HG03039 (cell line): ENCODE data around the gene DUSP2.

Source experiments
- ATAC-seq: cut with Tn5 transposase; IDR thresholded peaks from one replicate; pipeline ENCODE4 v1.9.1; 2021; ENCODE audit warnings: mild to moderate bottlenecking, moderate library complexity; ENCODE audit not compliant: unreplicated experiment

Gene DUSP2

GRCh38 chr2:96104487-96104861, 40.8 kb downstream of the DUSP2 start:
- ATAC-seq: no peak

- ATAC-seq: no peak
Observed at GRCh38 chr2:96103761-96104486, 41.3 kb downstream of the DUSP2 start.

DNA sequence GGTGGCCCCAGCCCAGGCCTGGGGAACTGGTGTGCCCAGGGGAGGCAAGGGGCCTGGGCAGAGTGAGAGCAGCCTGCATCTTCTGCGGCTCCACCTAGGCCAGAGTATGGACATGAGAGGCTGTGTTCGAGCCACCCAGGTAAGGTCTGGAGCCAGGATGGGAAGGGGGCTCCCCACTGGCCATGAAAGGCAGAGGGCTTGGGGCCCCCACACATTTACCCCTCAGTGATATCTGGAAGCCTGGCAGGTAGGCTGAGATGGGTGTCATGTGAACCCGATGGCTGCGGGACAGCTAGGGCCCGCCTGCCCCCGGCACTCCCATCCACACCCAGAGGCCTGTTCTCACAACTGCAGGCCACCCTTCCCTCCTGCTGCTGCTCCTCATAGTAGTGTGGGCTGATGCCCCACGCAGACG, 42.0 kb downstream of the DUSP2 start:
- no peak for ATAC-seq

- ATAC-seq: no peak
Observed at GRCh38 chr2:96102596-96103186, 42.5 kb downstream of the DUSP2 start.

- no peak for ATAC-seq
Observed at GRCh38 chr2:96100893-96101304, 44.3 kb downstream of the DUSP2 start.

DNA sequence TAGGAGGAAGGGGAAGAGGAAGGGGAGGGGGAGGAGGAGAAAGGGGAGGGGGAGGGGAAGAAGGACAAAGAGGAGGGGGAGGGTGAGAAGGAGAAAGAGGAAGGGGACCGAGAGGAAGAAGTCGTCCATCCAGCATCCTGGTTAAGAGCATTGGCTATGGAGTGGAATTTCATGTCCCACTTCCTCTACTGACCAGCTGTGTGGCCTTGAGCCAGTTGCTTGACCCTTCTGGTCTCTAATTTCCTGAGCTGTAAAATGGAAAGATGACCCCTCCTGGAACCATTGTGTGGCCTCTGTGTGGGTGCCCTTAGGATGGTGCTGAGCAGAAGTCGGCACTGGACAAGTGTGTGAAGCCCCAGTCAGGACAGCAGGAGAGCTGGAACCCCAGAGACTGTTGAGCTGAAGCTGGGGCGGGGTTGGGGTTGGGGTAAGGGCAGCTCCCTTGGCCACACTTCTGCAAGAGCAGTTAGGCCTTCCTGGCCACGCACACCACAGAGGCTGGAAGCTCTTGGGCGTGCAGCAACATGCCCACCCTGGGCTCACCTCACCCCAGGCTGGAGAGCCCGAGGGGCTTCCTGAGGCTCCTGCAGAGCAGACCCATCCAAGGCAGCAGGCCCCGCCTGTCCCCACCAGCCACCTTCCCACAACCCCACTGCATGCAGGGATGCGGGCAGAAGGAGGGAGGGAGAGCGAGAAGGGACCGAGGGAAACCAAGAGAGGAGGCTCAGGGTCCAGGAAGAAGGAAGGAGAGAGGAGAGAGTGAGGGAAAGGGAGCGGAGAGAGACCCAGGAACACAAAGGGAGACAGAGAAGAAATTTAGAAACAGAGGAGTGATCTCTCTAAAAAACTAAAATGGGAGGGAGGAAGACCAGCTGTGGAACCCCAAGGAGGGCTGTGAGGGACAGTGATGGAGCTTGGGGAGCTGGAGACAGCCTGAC, 45.1 kb downstream of the DUSP2 start:
- ATAC-seq: no peak

DNA sequence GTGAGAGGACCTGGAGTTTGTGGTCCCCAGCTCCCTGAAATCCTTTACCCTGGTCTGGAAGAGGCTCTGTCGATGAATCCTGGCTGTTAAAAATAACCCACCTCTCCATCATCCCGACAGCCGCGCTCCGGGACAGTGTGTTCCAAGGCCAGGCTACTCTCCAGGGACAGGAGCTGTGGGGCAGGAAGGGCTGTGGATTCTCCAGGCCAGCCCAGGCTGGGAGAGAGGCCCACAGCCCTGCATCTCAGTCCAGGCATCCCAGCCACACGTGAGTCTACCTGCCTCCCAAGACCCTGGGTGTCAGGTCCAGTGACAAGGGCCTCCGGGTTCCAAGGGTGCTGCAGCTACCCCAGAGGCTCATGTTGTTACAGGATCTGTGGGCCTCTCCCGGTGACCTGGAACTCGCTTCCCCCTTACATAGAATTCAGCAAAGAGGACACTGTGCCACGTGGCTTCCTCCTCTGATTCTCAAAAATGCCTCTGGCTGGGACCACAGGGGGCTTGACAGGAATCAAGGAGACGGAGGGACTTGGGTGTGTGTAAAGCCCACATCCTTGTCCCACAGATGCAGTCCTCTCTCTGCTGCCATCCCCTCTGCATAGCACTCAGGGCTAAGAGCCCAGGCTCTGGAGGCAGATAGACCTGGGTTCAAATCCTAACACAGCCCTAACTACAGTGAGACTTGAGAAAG, 46.2 kb downstream of the DUSP2 start:
- no peak for ATAC-seq

- no peak for ATAC-seq
Observed at GRCh38 chr2:96097951-96098823, 47.1 kb downstream of the DUSP2 start.

GRCh38 chr2:96097441-96097840, 47.8 kb downstream of the DUSP2 start:
- no peak for ATAC-seq

GRCh38 chr2:96095116-96095636, 50.1 kb downstream of the DUSP2 start:
- no peak for ATAC-seq

DNA sequence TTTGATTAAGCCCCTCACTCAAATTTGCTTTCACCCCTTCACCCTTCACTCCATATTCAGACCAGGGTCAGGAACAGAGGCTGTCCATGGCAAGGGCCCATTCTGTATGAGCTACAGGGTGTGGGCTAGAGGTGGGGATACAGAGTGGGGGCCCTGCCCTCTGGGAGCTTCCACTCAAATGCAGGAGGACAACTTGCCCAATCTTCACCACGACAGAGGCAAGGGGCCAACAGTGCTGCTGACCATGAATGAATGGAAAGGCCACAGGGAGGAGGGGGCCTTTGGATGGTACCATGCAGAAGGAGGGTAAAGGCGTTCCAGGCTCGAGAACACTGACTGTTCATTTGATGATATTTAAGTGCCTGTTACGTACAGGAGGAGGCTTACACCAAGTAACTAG, 51.7 kb downstream of the DUSP2 start:
- ATAC-seq: no peak
